K562 (cell line): ENCODE data around the gene LRRIQ4. TPM values are rescaled to one million over a fixed set of nuclear protein-coding genes. Genes with fewer than 3 reads are reported as not detected.

Experiments used
- CHAMP1 ChIP-seq: fragments of 450-650 bp; IDR thresholded peaks from 2 replicates; pipeline ENCODE4 v1.6.1; 2016; ENCODE audit warnings: mild to moderate bottlenecking
- ERF ChIP-seq: fragments of 450-650 bp; formaldehyde crosslinking; IDR thresholded peaks from 2 replicates; pipeline ENCODE4 v1.4.0; 2020; ENCODE audit warnings: mild to moderate bottlenecking, mixed read lengths
- HDAC2 ChIP-seq: fragments of 450-650 bp; IDR thresholded peaks from 2 replicates; pipeline ENCODE4 v1.6.1; 2016; ENCODE audit warnings: mild to moderate bottlenecking
- JUND ChIP-seq, 2 experiments: IDR thresholded peaks; 2 replicates in 1 of 2; 3 replicates in 1 of 2; pipeline ENCODE4 v1.6.1; 2011; ENCODE audit warnings: borderline replicate concordance in 2 of 2, low read depth in 2 of 2, low read length in 2 of 2, improper control_type of control experiment in 1 of 2, missing biosample characterization in 1 of 2, missing genetic modification characterization in 1 of 2, missing genetic modification reagents in 1 of 2
- NELFE ChIP-seq: IDR thresholded peaks from 2 replicates; pipeline ENCODE4 v1.6.1; 2011; ENCODE audit warnings: mild to moderate bottlenecking; ENCODE audit not compliant: insufficient read depth, insufficient read length
- RBM15 ChIP-seq: fragments of 200-400 bp; formaldehyde crosslinking; IDR thresholded peaks from 2 replicates; pipeline ENCODE4 v1.6.1; 2018; ENCODE audit warnings: mild to moderate bottlenecking, low read length, moderate library complexity; ENCODE audit not compliant: insufficient read depth
- SAFB ChIP-seq: fragments of 200-400 bp; formaldehyde crosslinking; IDR thresholded peaks from 2 replicates; pipeline ENCODE4 v1.6.1; 2017; ENCODE audit warnings: low read depth, low read length, borderline replicate concordance
- STAT5B ChIP-seq: fragments of 250-450 bp; sonication (Bioruptor Pico); IDR thresholded peaks from 2 replicates; pipeline ENCODE4 v1.8.0; 2021; ENCODE audit warnings: mild to moderate bottlenecking, inconsistent platforms
- TARDBP ChIP-seq: fragments of 450-650 bp; IDR thresholded peaks from 2 replicates; pipeline ENCODE4 v1.6.1; 2016
- XRCC4 ChIP-seq: IDR thresholded peaks from one replicate; pipeline ENCODE4 v1.6.1; 2011; ENCODE audit not compliant: insufficient read depth, insufficient read length; ENCODE audit errors: extremely low read depth
- ZBTB17 ChIP-seq: fragments of 450-650 bp; formaldehyde crosslinking; IDR thresholded peaks from 2 replicates; pipeline ENCODE4 v1.4.0; 2020; ENCODE audit warnings: mild to moderate bottlenecking
- ZKSCAN1 ChIP-seq: fragments of 150-350 bp; IDR thresholded peaks from 2 replicates; pipeline ENCODE4 v1.6.1; 2016; ENCODE audit warnings: low read depth, low read length
- ZKSCAN3 ChIP-seq: fragments of 250-450 bp; sonication (Bioruptor Pico); IDR thresholded peaks from 2 replicates; pipeline ENCODE4 v1.4.0; 2020
- ZNF280B ChIP-seq: fragments of 250-450 bp; sonication (Bioruptor Pico); IDR thresholded peaks from 2 replicates; pipeline ENCODE4 v1.5.1; 2021; ENCODE audit warnings: mild to moderate bottlenecking
- ZNF431 ChIP-seq: sonication (generic); formaldehyde crosslinking; IDR thresholded peaks from 2 replicates; pipeline ENCODE4 v1.8.0; 2022; ENCODE audit warnings: mild to moderate bottlenecking, missing genetic modification reagents
- ZNF57 ChIP-seq: fragments of 450-650 bp; formaldehyde crosslinking; IDR thresholded peaks from 2 replicates; pipeline ENCODE4 v1.4.0; 2020; ENCODE audit warnings: mild to moderate bottlenecking, moderate library complexity
- ZNF586 ChIP-seq: fragments of 450-650 bp; formaldehyde crosslinking; conservative IDR thresholded peaks from 2 replicates; pipeline ENCODE4 v1.4.0; 2020; ENCODE audit warnings: mild to moderate bottlenecking, moderate library complexity
- ZNF639 ChIP-seq, 2 experiments: fragments of 200-800 bp in 1 of 2; sonication (Bioruptor generic) in 1 of 2; sonication (generic) in 1 of 2; formaldehyde crosslinking in 1 of 2; IDR thresholded peaks in 1 of 2; conservative IDR thresholded peaks in 1 of 2; 2 replicates each; pipeline versions ENCODE4 v1.5.0 to v1.6.1; 2016 to 2020; ENCODE audit warnings: missing compliant biosample characterization in 1 of 2, missing genetic modification characterization in 1 of 2, missing genetic modification reagents in 1 of 2
- polyA plus RNA-seq, 8 experiments: library from polyadenylated mRNA; depleted of rRNA in 4 of 8; stranded (reverse) in 5 of 8; unstranded in 3 of 8; fragments of >200 nt; fragmentation: Nextera tagmentation in 2 of 8; fragmentation: Illumina TruSeq in 1 of 8; extraction: Ambion mirVana in 2 of 8; extraction: Trizol in 1 of 8; gene quantifications; 2 replicates each; pipeline versions ENCODE4 v1.2.1 to v1.2.3, GENCODE V29; 2011 to 2014; ENCODE audit warnings: inconsistent platforms in 1 of 8, missing spikeins in 1 of 8
- total RNA-seq, 7 experiments: library from RNA; depleted of rRNA in 6 of 7; stranded (reverse); fragments of >200 nt in 6 of 7; fragmentation: Illumina TruSeq in 2 of 7; extraction: Trizol in 2 of 7; gene quantifications; 2 replicates each; pipeline versions ENCODE4 v1.2.1 to v1.2.3, GENCODE V29; 2011 to 2021; ENCODE audit warnings: low replicate concordance in 1 of 7
- TF ChIP-seq, protein P1 (sequence below), 2 experiments: fragments of 450-650 bp in 1 of 2; sonication (generic) in 1 of 2; formaldehyde crosslinking in 1 of 2; IDR thresholded peaks in 1 of 2; conservative IDR thresholded peaks in 1 of 2; 2 replicates each; pipeline versions ENCODE4 v1.6.1 to v1.8.1; 2016 to 2023; ENCODE audit warnings: mild to moderate bottlenecking in 2 of 2, moderate library complexity in 2 of 2, inconsistent platforms in 1 of 2, missing genetic modification reagents in 1 of 2
- TF ChIP-seq, protein P2 (sequence below), 2 experiments: fragments of 450-650 bp; IDR thresholded peaks; 2 replicates each; pipeline ENCODE4 v1.6.1; 2016

The LRRIQ4 gene
- total and polyA plus RNA-seq, 9 of the 15 experiments (the other 6 are each of a cell fraction or from before 2014, with no cell fraction given), result not detected

DNA sequence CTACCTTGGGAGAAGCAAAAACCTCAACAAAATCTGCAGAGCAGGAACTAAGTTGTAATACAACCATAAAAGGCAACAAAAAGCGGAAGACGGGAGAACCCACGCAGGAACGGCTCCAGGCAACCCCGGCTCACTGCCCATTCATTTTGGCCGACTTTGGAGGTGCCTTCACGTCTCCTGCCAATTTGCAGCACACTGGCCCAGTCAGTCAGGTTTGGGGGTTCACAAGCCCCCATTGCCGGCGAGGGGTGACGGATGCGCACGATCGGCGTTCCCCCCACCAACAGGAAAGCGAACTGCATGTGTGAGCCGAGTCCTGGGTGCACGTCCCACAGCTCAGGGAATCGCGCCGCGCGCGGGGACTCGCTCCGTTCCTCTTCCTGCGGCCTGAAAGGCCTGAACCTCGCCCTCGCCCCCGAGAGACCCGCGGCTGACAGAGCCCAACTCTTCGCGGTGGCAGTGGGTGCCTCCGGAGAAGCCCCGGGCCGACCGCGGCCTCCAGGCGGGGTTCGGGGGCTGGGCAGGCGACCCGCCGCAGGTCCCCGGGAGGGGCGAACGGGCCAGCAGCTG is 48.3 kb upstream of the LRRIQ4 start (continued):
- TF ChIP-seq STAT5B (CRISPR knock-in tag) (no peak), ZBTB17 (peak; percentile 60; the same call in 1 of the 2 replicates), HDAC2 (no peak), CHAMP1 (no peak), SAFB (peak; percentile 70; the same call in 1 of the 2 replicates), ZNF586 (CRISPR knock-in tag) (no peak), JUND (IDR thresholded peaks at IDR 0.05; ENCODE audit: borderline replicate concordance, low read depth, low read length) (no peak), JUND (tag; IDR thresholded peaks at IDR 0.05; ENCODE audit: borderline replicate concordance, low read depth, low read length) (no peak), ZKSCAN1 (no peak), XRCC4 (no peak), RBM15 (no peak), ZKSCAN3 (CRISPR knock-in tag) (no peak), ERF (CRISPR knock-in tag) (no peak), ZNF431 (no peak), TARDBP (no peak), NELFE (no peak), ZNF280B (CRISPR knock-in tag) (no peak), ZNF639 (CRISPR knock-in tag; conservative IDR thresholded peaks at IDR 0.05 in 1 of 2, IDR thresholded peaks at IDR 0.05 in 1 of 2) (no peak), ZNF57 (CRISPR knock-in tag) (no peak)
- TF ChIP-seq, protein P1, sequence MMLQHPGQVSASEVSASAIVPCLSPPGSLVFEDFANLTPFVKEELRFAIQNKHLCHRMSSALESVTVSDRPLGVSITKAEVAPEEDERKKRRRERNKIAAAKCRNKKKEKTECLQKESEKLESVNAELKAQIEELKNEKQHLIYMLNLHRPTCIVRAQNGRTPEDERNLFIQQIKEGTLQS (IDR thresholded peaks at IDR 0.05), result no peak
- TF ChIP-seq, protein P1 (CRISPR knock-in tag; conservative IDR thresholded peaks at IDR 0.05), result peak; percentile 70; the same call in 1 of the 2 replicates
- TF ChIP-seq, protein P2, sequence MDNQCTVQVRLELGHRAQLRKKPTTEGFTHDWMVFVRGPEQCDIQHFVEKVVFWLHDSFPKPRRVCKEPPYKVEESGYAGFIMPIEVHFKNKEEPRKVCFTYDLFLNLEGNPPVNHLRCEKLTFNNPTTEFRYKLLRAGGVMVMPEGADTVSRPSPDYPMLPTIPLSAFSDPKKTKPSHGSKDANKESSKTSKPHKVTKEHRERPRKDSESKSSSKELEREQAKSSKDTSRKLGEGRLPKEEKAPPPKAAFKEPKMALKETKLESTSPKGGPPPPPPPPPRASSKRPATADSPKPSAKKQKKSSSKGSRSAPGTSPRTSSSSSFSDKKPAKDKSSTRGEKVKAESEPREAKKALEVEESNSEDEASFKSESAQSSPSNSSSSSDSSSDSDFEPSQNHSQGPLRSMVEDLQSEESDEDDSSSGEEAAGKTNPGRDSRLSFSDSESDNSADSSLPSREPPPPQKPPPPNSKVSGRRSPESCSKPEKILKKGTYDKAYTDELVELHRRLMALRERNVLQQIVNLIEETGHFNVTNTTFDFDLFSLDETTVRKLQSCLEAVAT (IDR thresholded peaks at IDR 0.05), result peak; percentile 8 to 18; a peak in 1 of 4 replicates
